LNCaP clone FGC (cell line): ENCODE measurements around the gene GOLGA8N.
"Not testable (repeated sequence)": the region's sequence is repeated elsewhere in the genome, so short reads cannot be mapped to it uniquely, and the experiment has no call there.

ENCODE experiments used
- DNase-seq: peaks from one replicate; pipeline ENCODE4 v3.0.0-alpha.2; 2011; ENCODE audit warnings: low read depth
- H3K4me3 ChIP-seq: 2 replicates; pipeline ENCODE4 v1.5.1; 2011; ENCODE audit warnings: mild to moderate bottlenecking, low read depth, low read length, control low read depth
- TF ChIP-seq, protein P1 (sequence below): IDR thresholded peaks from 2 replicates; pipeline ENCODE4 v1.5.1; 2012; ENCODE audit warnings: mild to moderate bottlenecking; ENCODE audit not compliant: control insufficient read depth, insufficient read depth; ENCODE audit errors: extremely low read depth

GOLGA8N gene

DNA sequence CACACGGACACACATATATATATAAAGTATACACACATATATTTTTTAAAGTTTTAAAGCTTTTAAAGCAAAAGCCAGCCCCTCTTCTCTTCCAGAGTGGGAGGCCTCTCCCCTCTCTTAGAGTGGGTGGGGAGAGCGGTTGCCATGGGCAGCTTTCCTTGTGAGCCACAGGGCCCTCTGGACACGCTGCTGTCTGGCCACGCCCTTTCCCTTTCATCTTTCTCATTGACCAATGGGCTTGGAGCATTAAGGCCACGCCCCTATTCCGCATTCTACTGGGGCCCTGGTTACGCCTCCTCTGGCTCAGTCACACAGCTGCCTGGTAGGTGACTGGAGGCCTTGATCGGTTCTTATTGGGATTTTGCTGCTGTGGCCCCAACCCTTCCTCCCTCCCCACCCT, at the start of gene GOLGA8N:
GOLGA8N (plus strand) TSS at position 306 of the 400 bp plus-strand sequence.
- H3K4me3 ChIP-seq, DNase-seq: not testable (repeated sequence)

DNA sequence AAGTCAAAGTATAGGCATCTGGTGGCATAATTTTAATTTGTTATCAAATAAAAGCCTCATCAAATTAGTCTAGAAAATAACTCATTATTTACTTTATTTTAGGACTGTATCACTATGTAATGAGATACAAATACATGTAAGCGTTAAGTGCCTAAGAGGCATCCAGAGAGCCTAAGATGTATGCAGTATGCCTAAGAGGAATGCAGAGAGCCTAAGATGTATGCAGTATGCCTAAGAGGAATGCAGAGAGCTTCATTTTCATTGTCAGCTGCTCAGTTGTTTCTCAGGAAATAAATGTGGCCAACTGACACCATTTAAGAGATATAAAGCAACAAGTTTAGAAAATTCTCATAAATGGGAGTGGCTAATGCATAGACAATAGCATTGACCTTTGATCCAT, 49.8 kb upstream of the GOLGA8N start:
- DNase-seq, H3K4me3 ChIP-seq: not testable (repeated sequence)

DNA sequence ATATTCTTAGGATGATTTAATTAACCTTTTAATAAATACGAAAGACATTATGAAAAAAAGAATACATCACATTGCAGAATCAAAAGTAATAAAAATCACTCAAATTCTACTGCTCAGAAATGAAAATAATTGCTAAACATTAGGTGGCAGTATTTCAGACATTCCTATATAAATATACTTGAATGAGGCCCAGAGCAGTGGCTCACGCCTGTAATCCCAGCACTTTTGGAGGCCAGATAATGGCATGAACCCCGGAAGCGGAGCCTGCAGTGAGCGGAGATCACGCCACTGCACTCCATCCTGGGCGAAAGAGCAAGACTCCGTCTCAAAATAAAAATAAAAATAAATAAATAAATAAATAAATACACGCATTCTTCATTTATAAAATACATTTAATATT, 48.1 kb upstream of the GOLGA8N start:
- not testable (repeated sequence) for DNase-seq

DNA sequence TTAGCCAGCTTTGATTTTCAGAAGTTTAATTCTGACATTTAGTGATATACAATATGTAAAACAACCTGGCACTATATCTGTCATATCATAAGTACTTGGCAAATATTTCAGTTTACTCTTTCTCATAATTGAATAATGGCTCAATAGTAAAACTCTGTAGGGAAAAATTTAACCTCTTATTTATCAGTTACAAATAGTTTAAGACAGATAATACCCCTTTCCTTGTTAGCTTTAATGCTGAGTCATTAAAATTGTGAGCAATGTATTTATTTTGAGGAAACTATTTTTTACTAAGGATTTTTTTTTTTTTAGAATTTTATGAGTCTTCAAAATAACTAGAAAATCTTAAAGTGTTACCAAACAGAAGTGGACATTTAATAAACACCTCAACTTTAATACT, 38.7 kb upstream of the GOLGA8N start:
- DNase-seq, H3K4me3 ChIP-seq: not testable (repeated sequence)

More for the DNA sequence above, 48.1 kb upstream of the GOLGA8N start:
- H3K4me3 ChIP-seq, result not testable (repeated sequence)

DNA sequence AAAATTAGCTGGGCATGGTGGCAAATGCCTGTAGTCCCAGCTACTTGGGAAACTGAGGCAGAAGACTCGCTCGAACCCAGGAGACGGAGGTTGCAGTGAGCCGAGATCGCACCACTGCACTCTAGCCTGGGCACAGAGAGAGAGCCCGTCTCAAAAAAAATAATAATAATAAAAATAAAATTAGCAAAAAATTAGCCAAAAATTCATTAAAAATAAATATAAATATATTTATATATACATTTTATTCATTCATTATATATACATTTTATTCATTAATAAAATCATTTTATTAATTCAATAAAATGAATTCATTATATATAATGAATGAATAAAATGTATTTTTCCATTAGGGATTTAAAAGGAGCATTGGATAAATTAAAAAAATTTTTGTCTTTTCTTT, 31.1 kb upstream of the GOLGA8N start:
- H3K4me3 ChIP-seq, DNase-seq: not testable (repeated sequence)

DNA sequence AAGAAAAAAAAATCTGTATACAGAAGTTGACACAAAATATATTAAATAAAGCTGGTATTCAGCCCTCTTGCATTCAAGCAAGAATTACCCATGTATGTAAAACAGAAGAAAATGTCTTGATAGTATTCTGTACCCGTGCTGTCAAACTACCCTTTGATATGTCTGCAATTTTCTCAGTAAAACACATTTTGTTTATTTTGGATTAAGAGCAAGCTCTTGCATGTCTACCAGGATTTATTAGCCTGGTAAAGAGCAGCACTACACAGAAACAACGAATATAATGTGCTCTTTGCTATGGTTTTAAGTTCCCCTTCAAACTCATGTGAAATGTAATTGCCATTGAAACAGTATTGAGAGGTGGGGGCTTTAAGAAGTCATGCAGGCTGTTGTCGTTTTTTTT, 24.3 kb upstream of the GOLGA8N start:
- not testable (repeated sequence) for DNase-seq

DNA sequence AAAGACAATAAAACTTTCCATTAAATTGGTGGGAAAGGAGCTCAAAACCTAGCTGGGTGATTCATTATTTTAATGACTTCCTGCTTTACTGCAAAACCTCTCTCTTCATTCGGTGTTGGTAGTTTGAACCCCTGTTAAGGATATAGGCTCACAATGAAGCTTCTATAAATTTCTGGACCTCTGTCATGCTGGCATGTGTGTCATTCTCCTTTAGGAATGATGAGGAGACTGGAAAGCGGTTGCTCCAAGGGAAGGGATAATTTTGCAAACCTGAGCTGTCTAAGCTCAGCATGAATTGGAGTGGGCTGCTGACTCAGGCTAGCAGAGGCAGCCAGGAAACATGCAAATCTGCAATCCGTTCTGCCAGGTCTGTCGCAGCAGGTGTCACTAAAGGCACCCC, 14.8 kb upstream of the GOLGA8N start:
- DNase-seq, result not testable (repeated sequence)

More for the DNA sequence above, 24.3 kb upstream of the GOLGA8N start:
- not testable (repeated sequence) for H3K4me3 ChIP-seq

DNA sequence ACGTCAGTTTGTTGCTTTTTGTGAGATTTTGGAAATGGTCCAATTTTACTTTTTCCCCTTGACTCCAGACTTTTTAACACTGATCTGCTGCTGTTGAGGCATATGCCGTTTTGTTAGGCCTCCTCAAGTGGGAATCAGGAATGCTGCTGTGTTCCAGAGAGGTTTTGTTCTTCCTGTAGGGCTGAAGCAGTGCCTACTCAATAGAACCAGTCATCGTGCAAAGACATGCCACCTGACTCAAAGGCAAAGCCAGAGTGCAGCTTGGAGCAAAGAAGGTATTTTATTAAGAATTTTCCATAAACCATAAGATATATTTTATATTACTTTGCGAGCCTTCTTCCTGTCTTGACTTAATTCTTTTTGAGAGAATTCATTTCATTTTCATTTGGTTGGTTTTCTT, 7.4 kb upstream of the GOLGA8N start:
- DNase-seq, H3K4me3 ChIP-seq: not testable (repeated sequence)

More for the DNA sequence above, 14.8 kb upstream of the GOLGA8N start:
- not testable (repeated sequence) for H3K4me3 ChIP-seq

DNA sequence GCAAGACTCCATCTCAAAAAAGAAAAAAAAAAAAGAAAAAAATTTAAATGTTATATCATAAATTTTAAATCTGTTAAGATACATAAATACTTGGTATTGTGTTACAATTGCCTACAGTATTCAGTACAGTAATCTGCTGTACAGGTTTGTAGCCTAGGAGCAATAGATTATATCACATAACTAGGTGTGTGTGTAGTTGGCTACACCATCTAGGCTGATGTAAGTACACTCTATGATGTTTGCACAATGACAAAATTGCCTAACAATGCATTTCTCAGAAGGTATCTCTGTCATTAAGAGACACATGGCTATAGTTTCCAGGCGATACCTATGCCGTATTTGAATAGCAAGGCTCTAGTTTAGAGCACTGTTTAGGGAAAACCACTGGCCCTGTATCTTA, 16.3 kb downstream of the GOLGA8N start:
- DNase-seq, H3K4me3 ChIP-seq: not testable (repeated sequence)

DNA sequence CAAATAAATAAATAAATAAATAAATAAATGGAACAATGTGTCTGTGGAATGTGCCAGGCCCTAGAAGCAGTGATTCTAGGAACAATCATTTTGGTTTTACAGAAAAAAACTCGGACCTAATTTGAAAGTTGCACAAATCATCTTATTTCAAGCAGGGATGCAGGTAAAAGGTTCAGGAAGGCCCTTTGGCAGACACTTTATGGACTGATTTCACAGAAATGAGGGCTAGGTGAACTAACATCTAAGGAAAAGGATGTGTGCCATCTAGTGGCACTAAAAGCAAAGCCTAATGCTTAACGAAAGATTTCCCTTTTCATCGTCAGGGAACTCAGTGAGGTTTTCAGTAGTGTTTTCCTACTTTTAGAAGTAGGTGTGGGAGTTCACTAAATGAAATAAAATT, 17.5 kb downstream of the GOLGA8N start:
- peak; percentile 19 for DNase-seq

DNA sequence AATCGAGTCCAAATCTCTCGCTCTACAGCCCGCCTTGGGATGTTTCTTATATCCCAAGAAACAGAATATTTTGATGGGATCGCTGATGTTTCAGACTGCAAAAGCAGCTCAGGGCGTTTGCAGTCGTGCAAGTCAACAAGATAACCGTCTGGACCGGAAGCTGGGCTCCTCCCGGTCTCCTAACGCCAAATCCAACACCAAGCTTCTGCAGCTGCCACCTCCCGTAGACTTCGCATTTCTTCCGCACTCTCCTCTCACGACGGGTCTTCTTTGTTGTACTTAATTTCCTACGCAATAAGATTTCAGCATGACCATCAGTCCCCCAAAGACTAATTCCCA, 21.4 kb downstream of the GOLGA8N start:
- not testable (repeated sequence) for DNase-seq
- H3K4me3 ChIP-seq, result peak overlapping the region; percentile 72

More for the DNA sequence above, 17.5 kb downstream of the GOLGA8N start:
- H3K4me3 ChIP-seq, result not testable (repeated sequence)
- TF ChIP-seq, protein P1, sequence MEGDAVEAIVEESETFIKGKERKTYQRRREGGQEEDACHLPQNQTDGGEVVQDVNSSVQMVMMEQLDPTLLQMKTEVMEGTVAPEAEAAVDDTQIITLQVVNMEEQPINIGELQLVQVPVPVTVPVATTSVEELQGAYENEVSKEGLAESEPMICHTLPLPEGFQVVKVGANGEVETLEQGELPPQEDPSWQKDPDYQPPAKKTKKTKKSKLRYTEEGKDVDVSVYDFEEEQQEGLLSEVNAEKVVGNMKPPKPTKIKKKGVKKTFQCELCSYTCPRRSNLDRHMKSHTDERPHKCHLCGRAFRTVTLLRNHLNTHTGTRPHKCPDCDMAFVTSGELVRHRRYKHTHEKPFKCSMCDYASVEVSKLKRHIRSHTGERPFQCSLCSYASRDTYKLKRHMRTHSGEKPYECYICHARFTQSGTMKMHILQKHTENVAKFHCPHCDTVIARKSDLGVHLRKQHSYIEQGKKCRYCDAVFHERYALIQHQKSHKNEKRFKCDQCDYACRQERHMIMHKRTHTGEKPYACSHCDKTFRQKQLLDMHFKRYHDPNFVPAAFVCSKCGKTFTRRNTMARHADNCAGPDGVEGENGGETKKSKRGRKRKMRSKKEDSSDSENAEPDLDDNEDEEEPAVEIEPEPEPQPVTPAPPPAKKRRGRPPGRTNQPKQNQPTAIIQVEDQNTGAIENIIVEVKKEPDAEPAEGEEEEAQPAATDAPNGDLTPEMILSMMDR, result peak; percentile 15; the same call in 1 of the 2 replicates

DNA sequence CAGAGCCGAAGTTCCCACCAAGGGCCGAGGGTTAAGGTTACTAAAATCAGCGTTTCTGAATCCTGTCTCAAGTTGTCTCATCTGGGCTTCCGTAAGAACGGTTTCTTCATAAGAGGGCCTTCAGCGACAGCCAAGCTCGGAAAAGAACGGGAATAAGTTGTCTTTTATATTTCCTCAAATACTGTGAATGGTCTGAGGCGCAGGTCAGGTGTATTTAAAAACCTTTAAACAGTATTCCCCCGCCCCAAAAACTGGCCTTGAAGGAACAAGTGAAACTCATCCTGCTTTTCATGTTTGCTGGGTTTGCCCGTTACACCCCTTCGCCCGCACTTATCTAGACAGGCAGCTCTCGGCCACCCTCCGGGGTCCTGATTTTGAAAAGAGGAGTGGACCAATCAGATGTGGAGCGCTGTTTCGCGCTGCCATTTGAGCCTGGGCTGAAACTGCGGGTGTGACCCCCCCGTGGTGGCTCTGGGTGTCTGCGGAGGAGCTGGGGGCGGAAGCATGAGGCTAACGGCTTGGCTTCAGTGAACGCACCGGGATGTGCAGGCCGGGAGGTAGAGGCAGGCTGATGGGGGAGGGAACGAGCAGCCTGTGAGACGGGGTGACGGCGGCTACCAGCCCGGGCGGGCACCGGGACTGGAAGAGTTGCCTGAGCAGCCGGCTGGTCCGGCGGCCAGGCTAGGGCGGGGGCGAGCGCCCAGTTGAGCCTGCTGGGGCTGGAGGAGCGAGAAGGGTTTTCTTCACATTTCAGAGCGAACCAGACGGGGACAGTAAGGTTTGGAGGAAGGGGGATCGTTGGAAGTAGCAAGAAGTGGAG, 22.0 kb downstream of the GOLGA8N start, which contains the start of gene ARHGAP11A:
ARHGAP11A (plus strand) TSS at position 454 of the 820 bp plus-strand sequence. CDS start 708 bp downstream, outside the sequence.
- DNase-seq, result peak; percentile 80
- peak within 1 kb of the TSS; percentile 72 for H3K4me3 ChIP-seq

DNA sequence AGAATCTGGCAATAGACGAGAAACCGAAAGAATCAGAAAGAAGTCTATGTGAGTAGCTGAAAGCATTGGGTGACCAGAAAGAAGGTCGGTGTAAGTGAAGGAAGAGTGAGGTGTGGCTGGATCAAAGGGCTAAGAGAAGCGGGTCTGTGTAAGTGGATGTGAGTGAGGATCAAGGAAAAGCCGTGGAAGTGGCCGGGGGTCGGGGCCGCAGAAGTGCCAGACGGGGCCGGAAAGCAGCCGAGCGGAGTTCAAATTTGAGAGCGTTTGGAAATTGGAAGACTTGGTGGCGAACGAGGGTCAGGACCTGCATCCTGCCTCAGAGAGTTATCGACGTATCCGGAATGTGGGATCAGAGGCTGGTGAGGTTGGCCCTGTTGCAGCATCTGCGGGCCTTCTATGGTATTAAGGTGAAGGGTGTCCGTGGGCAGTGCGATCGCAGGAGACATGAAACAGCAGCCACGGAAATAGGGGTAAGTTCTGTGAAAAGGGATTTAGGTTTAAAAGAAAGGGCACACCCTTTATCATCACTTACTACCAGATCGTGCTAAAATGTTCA, 22.7 kb downstream of the GOLGA8N start:
- not testable (repeated sequence) for DNase-seq
- H3K4me3 ChIP-seq, result peak overlapping the region; percentile 72

DNA sequence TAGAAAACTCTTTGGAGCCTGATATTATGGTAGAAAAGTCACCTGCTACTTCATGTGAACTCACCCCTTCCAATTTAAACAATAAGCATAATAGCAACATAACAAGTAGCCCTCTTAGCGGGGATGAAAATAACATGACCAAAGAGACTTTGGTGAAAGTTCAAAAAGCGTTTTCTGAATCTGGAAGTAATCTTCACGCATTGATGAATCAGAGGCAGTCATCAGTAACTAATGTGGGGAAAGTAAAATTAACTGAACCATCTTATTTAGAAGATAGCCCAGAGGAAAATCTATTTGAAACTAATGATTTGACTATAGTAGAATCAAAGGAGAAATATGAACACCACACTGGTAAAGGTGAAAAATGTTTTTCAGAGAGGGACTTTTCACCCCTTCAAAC, 43.2 kb downstream of the GOLGA8N start:
- no peak overlapping the region for H3K4me3 ChIP-seq
- no peak for DNase-seq
- TF ChIP-seq, protein P1, result no peak
